GM18499 (cell line): Measurements from ENCODE around the gene CSTPP1.

ENCODE experiments used
- ATAC-seq: cut with Tn5 transposase; IDR thresholded peaks from one replicate; pipeline ENCODE4 v1.9.1; 2021; ENCODE audit warnings: moderate number of reproducible peaks; ENCODE audit not compliant: insufficient read depth, unreplicated experiment

Gene CSTPP1

DNA sequence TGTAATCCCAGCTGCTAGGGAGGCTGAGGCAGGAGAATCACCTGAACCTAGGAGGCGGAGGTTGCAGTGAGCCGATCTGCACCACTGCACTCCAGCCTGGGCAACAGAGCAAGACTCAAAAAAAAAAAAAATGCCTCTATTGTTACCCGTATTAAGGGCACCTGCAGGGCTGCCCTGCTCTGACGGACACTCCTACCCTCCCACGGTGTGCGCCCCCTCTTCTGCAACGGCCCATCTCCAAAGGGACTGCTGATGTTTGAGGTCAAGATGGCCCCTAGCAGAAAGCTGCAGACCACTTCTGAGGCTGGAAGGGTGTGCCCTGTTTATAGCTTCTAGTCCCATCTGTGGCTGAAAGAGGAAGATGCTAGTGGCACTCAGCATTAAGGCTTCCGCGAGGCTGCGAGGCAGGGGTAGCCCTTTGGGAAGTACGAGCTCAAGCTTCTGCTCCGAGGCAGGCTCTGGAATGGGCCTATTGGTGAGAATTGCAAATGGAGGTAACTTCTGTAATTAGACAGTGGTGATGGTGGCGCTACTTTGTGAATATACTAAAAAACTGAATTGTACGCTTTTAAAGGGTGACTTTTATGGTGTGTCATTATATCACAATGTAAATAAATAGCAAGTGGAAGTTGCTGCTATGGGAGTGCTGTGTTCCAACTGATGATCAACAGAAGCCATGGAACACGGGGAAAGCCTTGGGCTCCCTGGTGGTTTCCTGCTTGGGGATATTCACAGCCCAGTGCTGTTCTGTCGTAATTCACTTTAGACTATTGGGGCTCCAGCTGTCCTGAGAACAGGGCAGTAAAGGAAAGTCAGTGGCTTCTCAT lies 215.8 kb downstream of the CSTPP1 start:
- ATAC-seq, result no peak

DNA sequence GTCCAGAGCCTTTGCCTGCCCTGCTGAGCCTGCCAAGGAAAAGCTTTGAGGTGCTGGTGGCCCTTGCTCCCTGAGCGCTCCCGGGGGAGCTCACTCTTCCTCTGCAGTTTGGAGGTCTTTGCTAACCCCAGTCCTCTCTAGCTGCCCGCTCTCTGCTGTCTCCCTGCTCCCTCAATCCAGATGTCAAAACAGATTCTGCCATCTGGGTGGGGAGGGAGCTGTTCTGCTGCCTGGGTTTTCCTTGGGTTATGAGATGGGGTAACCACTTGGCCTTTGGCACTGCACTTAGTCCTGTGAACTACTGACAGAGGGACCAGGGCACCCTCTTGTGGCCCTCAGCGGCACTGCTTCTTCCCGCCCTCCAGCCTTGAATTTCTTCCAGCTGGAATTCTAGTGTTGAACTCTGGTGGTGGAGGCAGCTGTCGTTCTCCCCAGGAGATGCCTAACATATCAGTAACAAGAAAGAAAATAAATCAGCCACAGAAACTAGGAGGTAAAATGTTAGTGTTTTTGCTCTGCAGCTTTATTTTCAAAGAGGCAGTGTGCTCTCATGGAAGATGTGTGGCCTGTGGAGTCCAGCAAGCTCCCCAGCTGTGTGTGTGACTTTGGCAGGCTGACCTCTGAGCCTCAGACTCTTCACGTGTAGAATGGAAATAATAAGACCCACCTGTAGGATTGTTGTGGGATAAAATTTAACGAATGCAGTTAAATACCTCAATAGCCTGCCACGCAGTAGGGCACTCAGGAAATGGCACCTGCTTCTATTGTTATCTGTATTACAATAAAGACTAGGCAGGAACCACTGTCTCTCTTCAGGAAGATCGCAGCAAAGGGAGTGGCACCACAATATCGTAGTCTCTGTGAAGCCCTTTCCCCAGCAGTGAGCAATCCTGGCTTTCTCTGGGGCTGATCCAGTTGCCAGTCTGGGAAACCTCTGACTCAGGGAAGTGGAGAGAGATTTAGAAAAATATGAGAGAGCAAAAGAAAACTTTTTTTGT lies 216.7 kb downstream of the CSTPP1 start:
- no peak for ATAC-seq

DNA sequence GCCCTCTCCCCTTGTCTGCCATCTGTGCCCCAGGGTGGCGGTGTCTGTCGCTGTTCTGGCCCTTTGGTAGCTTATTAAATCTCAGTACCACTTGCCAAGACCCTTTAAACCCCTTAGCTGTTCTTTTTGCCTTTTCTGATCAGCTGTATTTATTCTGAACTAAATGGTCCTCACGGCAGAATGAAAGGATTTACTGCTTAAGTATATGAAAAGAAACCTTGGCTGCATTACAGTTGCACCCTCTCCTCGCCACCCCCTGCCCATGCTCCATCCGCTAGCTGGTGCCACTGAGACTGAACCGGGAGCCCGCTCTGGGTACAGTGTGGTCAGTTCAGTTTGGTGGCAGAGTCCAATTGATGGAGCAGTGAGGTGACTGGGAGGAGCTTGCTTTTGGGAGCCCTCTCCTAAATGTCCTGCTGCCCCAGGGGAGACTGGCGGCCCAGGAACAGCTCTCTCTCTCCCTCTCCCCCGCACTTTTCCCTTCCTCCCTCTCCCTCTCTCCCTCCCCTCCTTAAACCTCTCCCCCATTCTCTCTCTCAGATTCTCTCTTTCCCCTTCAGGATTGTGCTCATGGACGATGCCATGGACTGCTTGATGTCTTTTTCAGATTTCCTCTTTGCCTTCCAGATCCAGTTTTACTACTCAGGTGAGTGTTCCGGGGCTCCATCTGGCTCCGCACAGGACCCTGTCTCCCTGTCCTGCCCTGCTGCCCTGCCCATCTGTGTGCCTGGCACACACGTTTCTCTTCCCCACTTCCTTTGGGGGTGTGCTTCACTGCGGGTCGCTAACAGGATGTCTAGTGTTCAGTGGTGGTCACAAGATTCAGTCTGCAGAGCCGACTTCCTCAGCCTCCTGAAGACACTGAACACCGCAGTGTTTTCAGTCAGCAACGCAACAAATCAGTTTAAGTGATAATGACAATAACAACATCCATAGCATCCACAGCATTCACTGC lies 218.3 kb downstream of the CSTPP1 start:
- ATAC-seq, result no peak

DNA sequence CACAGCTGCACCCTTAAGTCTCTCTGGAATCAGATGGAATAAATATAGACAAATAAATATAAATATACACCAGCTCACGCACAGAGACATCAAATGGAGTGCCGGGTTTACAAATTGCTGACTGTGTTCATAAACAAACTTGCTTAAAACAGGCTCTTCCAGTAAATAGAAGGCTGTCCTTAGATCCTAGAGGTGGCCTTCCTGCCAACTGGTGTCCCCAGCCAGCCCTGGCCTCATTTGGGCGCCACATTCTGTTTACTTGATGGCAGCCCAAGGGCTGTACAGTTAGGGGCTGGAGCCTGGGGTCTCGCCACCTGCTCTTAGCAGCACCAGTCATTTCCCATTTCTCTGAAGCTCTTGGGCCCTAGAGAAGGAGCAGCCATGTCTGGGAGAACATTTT lies 219.3 kb downstream of the CSTPP1 start:
- no peak for ATAC-seq

DNA sequence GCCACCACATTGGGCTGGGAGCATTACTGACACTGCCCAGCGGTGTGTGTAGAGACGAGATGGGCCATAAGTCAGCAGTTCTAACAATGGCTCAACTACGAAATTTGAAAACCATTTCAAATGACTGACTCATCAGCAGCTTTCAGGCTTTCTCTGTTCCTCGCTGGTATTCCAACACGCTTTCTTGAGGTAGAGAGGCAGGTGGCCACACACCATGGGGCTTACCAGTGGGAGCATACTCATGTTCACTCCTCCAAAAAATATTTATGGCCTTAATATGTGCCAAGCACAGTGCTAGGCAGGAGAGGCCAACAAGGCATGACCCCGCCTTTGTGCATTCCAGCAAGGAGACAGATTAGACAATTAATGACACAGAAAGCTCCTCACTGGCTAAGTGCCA lies 219.8 kb downstream of the CSTPP1 start:
- no peak for ATAC-seq

DNA sequence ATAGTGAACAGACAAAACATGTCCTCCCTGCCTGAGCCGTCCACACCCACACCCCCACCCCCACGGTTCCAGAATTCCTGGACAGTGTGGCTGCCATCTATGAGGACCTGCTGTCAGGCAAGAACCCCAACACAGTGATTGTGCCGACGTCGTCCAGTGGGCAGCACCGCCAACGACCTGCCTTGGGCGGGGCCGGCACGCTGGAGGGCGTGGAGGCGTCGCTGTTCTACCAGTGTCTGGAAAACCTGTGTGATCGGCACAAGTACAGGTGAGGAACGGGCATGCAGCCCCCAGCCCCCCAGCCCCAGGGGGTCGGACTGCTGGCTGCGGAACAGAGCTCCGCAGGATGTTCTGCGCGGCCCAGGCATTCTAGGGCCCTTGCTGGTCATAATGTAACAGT lies 220.4 kb downstream of the CSTPP1 start:
- no peak for ATAC-seq

DNA sequence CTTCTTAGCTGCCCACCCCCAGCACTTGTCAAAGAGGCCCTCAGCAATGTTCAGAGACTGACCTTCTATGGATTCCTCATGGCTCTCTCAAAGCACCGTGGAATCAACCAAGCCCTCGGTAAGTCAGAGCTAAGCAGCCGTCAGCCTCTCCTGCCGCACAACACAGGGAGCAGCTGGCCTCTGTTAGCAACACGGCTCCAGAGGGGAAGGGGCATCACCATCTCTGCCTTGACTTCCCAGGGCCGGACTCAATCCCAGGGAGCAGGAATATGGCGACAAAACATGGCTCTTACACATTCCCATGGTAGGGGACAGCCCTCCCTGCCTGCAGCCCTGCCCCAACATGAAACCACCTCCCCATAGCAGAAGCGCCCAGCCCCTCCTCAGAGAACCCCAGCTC lies 221.2 kb downstream of the CSTPP1 start:
- no peak for ATAC-seq

DNA sequence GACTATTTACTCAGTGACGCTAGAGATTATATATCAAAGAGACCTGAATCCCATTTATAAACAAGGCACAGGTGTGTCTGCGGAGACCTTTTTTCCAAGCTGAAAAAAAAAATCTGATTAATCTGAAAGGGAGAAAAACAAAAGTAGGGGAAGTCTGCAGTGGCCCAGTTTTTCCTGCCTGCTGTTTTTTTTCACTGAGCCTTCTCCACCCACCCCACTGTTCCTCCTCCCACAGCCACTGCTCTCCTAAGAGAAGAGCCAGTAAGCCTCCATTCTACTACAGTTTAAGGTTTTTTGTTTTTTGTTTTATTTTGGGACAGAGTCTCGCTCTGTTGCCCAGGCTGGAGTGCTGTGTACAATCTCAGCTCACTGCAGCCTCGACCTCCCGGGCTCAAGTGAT lies 221.7 kb downstream of the CSTPP1 start:
- no peak for ATAC-seq

DNA sequence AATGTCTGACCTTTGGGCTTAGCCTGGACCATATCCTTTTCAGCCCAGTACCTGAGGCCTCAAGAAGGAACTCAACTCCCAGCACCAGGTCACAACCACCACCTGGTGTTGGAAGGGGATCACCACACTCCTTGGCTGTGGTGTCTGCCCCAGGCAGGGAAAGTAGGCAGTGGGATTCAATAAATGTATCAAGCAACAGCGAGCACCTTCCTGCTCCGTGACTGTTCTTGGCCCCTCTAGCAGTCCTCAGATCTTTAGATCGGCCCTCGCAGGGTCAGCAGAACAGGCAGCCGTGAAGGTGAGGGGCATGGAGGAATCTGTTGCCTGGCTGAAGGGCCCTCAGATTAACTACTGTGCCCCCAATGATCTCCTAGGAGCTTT lies 224.2 kb downstream of the CSTPP1 start:
- no peak for ATAC-seq

DNA sequence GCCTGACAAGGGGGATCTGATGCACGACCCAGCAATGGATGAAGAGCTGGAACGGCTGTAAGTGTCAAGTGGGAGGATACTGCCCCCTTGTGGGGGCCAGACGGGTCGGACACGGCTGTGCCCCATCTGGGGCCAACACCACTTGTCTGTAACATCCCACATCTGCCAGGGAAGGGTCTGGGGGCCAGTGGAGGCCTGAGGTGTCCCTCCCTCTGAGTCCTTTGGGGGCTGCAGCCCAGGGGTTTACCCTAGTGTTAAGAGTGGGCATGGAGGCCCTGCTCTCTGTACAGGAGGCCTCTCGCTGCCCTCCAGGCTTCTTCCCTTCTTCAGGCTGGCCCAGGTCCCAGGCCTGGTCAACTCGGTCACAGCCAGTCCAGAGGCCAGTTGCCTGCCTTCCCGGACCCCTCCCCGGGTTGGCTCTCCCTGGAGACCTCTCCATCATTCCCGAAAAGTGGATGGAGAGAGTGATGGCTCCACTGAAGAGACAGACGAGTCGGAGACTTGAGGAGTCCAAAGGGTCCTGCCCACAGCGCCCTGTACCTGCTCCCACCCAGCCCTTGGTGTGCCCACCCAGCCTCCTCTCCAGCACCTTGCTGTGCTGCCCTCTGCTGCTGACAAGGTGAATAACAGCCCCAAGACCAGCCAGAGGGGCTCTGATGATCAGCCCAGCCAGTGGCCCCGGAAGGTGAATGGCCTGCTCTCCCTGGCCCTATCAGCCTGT lies 224.7 kb downstream of the CSTPP1 start:
- no peak for ATAC-seq

DNA sequence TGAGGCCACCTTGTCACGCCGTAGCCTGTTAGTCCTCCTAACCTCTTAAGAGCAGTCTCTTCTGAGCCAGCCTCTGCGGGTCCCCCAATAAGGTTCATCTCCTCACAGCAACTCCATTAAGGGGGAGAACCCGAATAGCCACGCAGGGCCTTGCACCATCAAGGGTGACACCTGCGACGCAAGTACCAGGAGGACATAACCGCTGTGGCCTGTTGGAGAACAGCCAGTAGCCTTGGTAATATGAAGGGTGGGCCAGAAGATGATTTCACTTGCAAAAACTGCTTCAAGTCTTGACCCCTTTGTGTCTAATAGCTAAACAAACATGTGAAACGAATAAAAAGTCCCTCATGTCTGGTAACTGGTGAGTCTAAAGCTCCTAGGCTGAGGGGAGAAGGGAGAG lies 225.3 kb downstream of the CSTPP1 start:
- no peak for ATAC-seq

DNA sequence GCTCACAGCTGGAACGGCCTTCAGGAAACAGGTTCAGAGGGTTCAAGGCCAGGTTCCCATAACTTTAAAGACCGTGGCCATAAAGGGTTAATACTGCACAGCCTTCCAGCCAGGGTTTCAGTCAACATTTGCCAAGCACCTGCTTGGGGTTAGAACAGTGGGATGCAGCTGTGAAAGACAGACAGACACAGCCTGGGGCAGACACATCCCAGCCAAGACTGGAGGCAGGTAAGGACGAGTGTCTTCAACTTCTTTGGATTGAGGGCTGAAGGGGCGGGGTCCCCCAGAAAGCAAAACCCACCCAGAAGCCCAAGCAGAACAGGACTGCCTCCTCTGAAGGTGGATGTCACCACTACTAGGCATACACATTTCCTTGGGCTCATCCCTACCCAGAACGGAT lies 225.9 kb downstream of the CSTPP1 start:
- no peak for ATAC-seq

DNA sequence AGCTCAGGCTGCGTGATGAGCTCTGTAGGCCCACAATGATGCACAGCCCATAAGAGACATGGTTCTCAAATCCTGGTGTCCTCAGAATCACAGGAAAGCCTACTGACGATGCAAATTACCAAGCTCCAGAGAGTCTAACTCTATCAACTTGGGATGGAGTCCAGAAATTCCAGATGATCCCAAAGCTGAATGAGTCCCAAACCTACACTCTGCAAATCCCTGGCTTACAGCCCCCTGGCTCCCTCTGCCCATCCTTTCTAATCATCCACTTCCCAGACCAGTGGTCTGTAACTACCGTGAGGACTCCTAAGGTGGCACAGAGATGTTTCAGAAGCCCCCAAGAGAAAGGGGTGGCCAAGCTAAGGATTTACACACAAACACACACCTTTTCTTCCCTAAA lies 226.6 kb downstream of the CSTPP1 start:
- ATAC-seq, result no peak

DNA sequence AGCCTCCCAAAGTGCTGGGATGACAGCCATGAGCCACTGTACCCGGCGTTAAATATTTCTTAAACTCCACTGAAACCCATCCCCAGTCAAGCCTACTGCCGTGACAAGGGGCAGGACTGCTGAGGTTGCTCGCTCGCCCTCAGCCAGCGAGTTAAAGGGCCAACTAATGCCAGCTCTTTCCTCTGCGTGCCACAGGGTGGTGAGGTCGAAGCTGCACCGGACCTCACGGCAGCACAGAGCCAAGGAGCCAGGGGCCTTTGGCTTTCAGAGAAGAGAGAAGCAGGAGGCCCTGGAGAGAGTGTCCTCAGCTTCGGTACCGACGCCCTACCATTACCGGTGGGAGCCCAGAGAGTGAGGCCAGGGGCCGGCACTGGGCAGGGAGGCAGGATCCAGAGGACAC lies 227.3 kb downstream of the CSTPP1 start:
- ATAC-seq, result no peak

DNA sequence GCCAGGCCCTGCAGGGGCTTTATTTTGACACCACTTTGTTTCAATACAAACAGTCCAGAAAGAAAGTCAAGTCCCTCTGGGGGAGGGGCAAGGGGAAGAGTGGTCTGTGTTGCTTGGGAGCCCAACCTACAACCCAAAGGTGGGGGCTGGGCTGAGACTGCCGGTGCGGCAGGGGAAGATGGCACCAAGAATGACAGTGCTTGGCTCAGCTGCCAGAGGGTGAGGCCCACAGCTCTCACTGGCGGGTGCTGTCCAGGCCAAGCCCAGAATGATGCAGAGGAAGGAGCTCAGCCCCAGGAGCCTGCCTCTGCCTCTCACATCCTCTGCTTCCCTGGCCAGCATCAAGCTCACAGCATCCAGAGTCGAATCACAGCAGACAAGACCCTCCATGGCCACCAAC lies 227.8 kb downstream of the CSTPP1 start:
- no peak for ATAC-seq

DNA sequence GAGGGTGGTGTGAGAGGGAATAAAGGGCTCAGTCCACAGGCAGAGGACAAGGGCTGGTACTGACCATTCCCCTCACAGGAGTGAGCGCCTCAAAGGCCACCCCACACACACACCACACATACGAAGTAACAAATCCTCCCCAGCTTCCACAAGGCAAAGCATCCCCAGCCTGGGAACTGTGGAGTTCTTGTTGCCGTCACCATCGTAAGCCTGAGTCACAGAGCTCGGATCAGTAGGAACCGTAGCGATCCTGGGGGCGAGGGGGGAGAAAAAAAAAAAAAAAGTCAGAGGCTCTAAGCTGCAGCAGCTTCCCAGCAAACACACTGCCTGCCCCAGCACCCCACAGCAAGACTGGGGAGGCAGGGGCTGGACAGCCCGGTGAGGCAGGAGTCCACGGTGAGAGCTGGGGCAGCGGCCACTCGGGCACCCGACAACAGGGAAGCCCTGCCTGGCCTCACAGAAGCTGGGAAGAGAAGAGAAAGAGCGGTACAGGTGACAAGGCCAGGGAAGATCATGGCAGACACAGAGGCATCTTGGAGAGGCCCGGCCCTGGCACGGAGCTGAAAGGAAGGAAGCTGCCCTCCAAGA lies 228.8 kb downstream of the CSTPP1 start:
- ATAC-seq, result no peak

DNA sequence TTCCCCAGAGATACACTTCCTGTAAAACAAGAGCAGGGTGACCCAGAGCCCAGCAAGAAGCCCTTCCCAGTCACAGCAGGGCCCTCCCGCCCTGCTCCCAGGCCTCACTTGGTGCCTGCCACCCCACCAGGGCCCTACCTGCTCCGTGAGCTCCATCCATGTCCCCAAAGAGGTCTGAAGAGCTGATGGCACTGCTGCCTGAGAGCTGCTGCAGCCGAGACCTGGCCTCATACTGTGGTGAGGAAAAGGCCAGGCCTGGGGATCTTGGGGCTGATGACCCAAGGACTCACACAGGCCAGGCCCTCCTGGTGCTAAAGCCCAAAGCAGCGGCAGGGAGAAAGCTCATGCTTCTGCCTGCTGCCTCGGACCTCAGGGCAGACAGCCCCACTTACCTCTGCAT lies 229.8 kb downstream of the CSTPP1 start:
- no peak for ATAC-seq

DNA sequence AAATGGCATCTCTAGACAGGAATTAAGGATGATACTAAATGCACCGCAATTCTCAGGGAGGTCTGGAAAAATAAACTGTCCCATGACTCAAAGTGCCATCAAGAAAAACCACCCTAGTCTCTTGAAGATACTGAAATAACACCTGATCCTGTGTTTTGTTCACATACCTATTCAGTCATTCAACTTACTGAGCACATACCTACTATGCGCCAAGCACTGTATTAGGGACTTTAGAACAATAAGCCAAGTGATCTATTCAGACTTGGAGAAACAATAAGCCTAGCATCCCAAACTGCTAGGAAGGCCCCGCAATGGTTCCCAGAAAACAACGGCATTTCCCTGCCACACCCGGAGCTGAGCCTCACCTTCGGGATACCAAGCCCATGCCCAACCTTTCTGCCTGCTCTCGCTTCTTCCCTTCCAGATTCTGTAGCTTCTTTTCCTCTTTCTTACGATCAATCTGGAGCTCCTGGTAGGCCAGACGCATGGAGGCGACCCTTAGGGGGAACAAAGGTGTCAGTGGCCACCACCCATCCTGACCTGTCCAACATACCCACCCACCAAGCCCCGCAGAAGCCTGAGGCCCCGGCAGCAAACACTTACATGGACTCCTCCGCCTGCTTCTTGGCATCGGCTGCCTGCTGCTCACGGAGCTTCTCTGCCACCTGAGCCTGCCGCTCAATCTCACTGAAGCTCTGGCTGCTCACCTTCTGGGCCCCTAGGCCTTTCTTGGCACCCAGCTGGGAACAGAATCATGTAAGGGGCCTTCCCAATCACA lies 234.7 kb downstream of the CSTPP1 start:
- no peak for ATAC-seq

DNA sequence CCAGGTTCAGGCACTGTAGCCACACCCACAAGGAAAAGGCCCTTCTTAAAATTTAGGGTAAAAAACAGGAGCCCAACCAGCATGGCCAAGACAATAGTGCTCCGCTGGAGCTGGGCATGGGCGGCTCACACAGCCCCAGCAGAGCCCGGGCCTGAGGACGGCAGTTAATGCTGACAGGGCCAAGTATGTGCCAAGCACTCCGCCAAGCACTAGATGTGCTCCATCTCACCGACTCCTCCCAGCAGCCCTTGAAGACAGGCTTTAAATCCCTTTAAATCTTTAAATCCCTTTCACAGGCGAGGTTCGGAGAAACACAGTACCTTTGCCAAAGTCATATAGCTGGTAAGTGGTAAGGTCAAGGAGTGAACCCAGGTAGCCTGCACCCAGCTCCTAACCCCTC lies 235.3 kb downstream of the CSTPP1 start:
- ATAC-seq, result no peak
